ENCODE results near the gene HSD17B3.

Gene HSD17B3

DNA sequence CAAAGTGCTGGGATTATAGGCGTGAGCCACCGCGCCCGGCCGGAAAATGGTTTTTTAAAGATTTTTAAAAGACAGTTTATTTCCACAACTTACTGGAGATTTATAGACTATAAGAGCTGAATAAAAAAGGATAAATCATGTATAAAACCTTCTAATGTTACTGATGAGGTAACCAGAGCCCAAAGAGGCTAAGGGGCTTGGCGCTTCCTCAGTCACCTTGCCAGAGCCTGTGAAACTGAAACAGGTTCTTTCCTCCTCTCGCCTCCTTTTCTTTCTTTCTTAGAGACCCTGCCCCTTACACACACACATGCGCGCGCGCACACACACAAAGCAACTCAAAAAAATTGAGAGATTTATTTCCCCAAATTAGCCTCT, 69.8 kb downstream of the HSD17B3 start:
- DNase-seq = no peak

DNA sequence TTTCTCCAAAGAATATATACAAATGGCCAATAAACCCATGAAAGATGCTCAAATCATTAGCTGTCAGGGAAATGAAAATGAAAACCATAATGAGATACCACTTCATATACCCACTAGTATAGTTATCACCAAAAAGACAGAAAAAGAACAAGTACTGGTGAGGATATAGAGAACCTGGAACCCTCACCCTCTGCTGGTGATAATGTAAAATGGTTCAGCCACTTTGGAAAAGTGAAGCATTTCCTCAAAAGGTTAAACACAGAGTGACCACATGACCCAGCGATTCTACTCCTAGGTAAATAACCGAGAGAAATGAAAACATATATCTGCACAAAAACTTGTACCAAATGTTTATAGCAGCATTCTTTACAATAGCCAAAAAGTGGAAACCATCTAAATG, 72.0 kb downstream of the HSD17B3 start:
- DNase-seq = no peak

DNA sequence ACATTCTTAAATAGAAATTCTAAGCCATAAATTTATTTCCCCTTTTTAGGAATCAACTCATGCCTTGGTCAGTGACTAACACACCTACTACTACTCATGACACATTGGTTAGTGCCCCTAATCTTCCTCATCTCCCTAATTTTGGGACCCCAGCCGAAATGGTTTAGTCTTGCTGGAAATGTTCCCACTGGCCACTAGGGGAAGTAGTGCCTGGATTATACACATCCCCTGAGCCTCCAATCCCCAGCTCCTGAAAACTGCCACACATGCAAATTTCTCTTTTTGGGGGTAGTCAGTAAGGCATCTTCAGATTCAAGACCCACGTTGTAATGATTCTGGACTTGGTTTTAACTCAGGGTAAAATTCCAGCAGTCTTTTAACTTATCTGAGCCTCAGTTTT, 79.8 kb downstream of the HSD17B3 start:
- DNase-seq = no peak

DNA sequence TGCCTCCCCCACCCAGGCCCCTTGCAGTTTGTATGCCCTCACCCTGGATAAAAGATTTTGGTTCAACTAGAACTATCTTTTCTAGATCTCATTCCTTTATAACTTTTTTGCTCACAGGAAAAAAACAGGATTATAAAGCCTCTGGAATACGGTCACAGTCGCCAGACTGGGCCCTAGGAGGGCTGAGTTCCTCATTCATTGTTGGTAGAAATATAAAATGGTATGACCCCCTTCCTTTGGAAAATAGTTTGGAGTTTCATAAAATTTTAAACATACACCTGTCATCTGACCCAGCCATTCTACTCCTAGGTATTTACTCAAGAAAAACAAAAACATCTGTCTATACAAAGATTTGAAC, 82.1 kb downstream of the HSD17B3 start:
- DNase-seq = no peak

DNA sequence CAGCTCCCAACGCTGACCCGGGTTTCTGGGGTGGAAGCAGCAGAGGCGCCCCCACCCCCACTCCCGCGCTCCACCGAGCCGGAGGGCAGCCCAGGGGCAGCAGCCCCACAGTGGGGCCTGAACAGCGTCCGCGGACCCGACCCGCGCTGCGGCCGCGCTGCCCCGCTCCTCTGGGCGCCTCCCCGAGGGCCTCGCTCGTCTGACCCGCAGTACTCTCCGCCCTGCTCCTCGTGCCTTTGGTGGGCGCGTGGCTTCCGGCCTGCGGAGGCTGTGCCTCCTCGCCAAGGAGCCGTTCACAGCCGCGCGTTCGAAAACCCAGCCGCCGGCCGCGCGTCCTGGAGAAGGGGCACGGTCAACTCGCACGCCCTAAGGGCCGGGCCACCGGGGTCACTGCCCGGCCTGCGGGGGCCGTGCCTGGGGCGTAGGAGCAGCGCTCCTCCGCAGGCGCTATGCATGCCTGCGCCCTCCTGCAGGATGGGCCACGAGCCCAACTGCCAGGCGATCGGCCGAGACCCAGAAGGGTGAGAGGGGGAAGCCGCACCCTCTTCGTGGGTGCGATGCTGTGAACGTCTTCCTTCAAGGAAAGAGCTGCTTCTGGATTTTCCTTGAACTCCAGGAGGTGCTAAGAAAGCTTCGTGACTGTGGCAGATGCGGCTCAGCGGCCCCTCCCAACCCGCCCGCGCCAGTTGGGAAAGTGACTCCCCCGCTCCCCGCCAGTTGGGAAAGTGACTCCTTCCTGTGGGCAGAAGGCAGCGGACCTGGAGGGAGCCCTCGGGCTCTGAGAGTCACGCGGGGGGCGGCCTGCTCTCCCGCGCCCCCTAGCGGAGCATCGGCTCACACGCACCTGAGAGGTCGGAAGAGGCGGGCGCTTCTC, 82.7 kb downstream of the HSD17B3 start:
- DNase-seq = no peak

DNA sequence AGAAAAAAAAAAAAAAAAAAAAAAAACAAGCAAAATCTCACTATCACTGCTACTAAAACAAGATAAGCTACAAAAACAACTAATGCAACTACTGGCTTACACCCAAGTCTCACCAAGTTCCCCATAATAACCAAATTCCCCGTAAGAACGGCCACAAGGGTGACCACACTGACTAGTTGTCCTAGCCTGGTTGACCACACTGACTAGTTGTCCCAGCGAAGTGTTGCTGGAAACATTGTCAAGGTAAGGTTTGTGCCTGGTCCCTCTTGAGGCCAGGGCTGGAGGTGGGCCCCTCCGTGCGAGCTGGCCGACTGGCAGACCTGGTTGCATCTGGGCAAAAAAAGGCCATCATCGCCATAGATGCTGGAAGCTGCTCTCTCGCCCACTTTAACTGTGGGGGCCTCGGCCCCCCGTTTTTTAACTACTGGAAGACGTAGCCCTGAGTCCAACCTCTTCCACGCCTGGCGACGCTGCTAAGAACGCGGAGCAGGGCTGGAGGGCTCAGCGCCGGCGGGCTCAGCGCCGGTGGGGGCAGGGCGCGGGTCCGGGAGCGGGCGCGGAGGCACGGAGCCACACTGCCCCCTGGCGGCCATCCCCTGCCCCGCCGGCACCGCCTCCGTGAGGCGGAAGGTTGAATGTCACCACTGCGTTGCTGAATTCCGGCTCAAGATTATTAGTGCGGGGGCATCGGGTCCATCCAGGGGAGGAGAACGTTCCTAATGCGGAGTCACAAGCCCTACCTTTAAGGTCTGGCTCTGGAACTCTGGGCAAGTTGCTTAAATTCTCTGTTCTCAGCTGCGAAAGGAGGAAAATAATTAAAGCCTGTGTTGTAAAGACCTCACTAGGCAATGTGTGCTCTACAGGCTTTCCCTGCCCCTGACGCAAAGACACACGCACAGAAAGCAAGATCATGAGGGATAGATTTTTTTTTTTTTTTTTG, 84.0 kb downstream of the HSD17B3 start:
- peak; percentile 57 for DNase-seq

DNA sequence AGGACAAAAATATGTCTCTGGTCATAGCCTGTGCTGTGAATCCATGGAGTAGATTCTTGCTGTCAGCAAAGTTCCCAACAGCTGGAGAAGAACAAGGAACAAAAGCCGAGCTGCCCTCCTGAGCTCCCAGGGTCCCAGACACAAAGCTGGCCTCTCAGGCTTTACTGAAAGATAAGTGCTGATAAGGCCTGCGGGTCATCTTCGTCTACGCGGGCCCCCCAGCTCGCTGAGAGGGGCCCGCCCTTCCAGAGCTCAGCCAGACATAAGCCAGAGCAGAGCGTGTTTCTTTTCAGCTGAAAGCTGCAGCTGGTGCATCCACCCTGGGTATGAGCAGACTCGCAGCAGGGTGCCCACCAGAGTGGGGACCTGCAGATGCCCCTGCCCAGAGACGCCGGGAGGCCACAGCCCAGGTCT, 84.7 kb downstream of the HSD17B3 start:
- no peak for DNase-seq

DNA sequence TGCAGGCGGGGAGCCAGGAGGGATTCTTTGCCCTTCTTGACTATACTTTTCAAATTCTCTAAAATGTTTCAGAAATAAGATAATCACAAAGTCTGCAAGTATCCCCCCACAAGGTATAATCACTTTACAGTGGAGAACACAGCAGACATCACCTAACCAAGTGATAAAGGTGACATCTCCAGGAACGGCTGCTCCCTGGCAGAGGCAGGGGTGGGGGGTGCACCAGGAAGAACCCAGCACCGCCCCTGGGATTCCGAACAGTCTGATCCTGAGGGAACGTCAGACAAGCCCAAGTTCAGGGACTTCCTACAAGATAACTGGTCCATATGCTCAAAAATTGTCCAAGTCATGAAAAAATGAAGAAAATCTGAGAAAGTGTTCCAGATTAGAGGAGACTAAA, 85.4 kb downstream of the HSD17B3 start:
- no peak for DNase-seq

DNA sequence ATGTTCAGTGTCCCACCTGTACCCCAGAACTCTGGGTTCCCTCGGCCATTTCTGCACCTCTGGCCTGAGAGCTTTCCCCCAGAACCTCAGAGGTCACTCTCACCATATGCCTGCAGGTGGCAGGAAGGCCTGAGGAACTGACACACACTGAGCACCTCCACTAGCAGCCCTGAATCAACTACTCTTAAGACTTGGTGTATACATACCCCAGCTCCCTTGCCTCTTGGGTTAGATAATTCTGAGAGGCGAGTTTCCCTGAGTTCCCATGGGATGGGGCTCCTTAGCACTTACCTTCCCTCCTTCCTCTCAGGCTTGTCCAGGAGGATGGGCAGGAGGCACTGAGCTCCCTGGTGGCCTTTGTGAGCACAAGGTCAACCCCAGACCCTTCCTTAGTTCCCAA, 86.1 kb downstream of the HSD17B3 start:
- DNase-seq = no peak

DNA sequence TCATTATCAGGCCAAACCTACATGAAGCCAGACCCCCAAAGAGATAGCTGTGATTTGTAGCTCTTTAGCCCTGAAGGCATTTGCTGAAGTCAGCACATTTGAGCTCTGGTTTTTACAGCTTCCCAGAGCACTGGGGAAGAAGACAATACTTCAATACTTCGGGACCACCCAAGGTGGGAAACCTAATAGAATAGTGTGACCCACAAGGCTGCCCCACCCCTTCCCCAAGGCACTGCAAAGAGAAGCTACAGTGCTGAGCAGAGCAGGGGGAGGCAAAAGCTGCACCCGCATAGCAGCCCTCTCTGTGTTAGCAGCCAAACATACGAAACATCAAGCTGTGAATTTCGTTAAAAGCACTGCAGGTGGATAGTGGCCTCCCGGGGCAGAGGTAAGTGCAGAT, 87.3 kb downstream of the HSD17B3 start:
- no peak for DNase-seq

DNA sequence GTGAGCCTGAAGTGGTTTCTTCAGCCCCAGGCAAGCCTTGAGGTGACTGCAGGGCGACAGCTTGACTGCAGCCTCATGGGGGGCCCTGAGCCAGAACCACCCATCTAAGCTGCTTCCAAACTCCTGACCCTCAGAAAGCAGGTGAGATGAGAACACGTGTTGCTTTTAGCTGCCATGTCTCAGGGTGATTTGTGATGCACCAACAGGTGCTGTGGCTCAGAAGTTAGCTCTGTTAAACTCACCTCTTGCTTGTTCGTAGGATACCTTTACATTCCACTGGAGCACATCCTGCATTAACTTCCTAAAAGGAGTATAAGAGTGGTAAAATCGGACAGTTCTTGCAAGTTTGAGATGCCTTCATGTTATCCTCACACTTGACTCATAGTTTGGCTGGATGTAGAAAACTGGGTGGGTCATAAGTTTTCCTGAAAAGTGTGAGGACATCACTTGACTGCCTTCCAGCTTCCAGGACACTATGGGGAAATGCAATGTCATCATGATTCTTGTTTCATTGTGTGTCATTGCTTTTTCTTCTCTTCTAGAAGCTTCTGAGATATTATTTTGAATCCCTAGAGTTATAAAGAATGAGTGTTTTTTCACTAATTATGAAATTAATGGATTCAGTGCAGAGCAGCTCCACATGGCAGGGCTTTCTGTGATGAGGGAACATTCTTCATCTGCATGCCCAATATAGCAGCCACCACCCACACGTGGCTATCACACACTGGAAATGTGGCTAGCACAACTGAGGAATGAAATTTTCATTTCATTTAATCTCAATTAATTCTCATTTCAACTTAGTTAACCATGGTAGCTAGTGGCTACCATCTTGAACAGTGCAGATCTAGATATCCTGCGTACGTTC, 92.3 kb downstream of the HSD17B3 start:
- no peak for DNase-seq

DNA sequence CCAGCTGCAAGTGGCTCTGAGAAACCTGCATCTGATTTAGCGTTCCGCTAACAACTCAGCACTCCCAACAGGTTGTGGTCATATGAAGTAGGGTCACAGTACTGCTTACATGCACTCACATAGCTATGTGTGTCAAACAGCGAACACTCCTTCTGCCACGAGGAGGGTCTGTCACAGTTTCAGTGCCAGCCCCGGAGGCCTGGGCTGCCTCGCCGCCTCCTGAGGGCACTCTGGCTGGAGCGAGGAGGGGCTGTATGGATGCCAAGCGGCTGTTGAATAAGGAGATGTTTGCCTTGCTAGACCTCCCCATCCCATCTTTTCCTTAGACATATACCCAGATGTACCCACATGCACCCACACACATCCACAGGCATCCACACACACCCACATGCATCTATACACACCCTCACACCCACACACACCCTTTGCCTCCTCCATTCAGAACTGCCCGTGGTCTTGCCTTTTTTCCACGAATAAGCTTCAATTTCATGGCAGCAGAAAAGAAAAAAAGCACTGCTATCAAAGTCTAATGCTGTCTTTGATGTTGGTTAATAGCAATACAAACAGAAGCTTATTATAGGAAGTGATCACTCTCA, 95.7 kb downstream of the HSD17B3 start:
- DNase-seq = no peak

DNA sequence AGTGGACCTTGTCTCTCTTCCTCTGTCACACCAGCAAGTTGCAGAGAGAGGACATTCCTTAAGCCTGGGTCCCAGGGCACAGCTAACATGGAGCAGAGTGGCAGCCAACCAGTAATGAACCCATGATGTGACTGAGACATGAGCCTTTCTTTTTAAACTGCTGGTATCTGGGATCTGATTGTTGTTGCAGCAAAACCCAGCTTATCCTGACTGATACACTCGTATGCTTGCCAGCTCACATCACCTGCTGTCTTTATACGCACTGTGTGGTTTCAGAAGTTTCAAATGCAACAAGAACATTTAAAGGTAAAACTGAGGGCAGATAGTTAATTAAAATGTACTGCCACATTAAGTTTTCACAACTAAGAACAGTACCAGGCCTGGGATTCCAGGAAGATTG, 97.1 kb downstream of the HSD17B3 start:
- DNase-seq = no peak

DNA sequence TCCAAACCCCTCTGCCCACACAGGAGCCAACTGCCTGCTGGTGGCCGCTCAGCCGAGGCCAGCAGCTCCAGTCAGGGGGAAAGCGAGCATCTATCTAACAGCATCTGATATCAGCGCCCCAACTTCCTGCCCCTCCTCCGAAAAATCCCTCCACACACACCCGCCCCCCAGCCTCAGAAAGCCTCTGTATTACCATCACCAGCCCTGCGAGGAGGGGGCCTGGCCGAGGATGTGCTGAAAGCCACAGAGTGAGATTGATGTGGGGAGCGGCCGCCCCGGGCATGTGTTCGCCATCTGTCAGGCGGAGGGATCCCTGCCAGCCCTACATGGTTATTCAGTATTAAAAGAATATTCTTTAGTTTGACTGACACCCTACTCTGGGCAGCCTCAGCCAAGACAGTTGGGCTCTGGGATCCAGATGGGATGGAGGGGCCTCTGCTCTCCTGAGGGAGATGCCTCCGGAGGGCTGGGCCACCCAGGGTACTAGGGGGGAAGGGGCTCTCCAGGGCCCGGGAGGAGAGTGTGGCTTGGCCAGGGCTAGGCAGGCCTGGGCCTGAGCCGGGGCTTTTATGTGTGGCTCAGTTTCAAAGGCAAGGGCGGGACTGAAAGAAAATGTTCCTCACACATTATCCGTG, 98.0 kb downstream of the HSD17B3 start:
- DNase-seq = no peak

DNA sequence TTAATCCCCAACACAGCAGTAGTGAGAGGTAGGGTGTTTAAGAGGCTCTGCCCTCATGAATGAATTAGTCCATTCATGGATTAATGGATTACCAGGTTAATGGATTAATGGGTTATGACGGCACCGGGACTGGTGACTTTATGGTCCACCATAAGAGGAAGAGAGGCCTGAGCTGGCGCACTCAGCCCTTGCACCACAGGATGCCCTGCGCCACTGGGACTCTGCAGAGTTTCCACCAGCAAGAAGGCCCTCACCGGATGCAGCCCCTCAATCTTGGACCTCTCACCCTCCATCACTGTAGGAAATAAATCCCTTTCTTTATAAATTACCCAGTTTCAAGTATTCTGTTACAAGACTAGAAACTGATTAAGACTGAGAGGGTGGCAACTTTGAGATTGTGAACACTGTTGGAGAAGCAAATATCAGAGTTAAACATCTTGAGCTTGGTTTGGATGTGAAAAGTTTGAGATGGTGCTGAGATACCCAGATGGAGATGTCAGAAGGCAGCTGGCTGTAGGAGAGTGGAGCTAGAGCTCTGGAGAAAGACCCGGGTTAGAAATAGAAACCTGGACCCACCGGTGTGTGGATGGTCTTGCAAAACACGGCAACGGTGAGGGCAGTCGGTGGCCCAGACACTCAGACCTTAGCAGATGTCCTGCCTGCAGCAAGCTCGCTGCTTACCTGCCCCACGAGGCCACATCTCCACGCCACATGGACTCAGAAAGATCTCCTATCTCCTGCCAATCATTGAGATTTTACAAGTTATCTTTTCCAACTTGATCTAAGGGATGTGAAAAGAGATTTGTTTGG, 98.8 kb downstream of the HSD17B3 start:
- DNase-seq = no peak

DNA sequence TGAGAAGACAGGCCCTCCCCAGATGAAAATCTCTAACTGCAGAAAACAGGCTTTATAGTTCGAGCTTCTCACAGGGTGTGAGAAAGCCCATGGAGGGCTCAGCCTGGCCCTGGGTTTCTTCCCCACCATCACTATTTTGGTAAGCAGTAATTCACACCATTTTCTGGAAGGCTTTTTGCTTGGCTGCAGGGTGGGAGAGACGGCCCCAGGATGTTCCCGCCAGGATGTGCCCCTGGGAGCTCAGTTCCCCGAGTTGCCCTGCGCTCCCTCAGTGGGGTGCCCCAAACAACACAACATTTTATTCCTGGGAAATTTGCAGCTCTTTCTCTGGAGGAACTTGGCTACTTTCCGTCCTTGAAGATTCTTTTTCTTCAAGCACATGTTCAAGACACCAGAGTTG, 100.8 kb downstream of the HSD17B3 start:
- DNase-seq = no peak

DNA sequence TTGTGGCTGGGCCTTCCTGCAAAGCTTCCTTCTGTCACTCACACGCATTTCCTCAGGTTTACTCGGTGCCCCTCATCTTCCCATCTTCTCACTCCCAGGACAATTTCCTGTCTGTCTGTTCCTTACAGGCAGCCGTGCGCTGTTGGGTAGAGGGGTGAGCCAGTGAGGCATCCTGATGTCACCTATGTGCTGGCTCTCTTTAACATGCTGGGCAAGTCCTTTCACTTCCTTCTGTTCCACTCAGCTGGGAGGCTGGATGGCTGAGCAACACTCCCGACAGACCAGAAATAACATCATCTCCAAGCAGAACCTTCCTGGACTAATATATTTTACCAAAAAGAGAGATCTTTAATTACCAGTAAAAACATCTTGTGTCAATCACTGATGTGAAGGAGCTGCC, 103.0 kb downstream of the HSD17B3 start:
- DNase-seq = no peak

DNA sequence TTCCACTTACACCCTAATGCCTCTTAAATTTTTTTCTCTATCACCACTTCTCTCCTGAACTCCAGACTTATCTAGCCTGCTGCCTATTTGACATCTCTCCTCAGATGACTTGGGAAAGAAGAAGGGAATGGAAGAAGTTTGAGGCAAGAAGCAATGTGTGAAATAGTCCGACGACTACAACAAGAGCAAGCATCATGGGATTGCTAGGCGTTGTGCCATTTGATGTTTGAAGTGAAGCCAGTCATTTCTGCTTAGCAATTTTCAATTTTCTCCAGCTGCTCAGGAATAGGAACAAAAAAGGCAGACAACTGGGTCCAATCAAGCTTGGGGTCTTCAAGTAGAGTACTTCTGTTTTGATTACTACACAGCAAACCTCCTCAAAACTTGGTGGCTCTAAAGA, 106.4 kb downstream of the HSD17B3 start:
- DNase-seq = no peak

DNA sequence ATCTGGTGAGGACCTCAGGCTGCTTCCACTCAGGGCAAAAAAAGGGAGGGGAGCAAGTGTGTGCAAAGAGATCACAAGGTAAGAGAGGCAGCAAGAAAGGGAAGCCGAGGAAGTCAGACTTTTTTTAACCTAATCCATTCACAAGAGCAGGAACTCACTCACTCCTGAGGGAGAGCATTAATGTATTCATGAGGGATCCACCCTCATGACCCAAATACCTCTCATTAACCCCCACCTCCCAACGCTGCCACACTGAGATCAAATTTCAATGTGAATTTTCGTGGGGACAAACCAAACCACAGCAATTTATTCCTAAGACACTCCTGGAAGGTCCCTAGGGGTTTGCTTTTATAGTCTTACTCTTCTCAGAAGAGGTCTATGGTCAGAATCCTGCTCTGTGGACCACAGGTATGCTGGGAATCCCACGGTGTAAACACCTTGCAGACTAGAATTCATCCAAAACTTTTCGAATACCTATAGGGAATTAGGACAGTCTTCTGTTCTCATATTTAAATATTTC, 108.7 kb downstream of the HSD17B3 start:
- no peak for DNase-seq

DNA sequence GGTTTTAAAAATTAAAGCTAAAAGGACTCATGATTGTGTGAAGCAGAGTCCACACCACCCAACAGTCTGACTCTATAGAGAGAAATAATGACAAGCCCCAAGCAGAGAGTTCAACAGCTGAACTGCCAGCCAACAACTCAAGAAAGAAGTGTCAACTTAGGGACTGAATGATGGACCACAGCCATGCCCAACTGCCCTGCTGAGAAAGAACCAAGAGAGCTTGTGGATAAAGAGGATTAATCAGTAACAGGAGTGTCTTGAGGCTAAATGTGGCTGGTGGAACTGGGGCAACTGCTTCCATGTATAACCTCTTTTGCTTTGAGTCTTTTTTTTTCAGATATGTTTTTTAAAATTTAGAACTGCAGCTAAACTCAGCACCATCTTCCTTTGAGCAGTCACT, 109.3 kb downstream of the HSD17B3 start:
- DNase-seq = no peak

DNA sequence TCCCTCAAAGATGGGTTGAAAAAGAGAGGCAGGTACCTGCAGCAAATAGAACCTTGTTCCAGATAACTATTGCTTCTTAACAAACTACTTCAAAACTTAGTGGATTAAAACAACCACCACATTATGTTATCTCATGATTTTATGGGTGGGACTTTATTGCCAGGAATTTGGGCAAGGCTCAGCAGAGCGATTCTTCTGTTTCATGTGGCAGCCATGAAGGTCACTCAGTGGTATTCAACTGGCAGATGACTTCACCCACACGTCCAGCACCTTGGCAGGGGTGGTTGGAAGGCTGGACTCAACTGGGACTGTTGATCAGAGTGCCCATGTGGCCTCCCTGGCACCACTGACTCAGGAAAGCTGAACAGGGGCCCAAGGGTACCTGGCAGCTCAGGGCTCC, 112.0 kb downstream of the HSD17B3 start:
- DNase-seq = no peak
